ENCODE data around the gene CD79A.

GRCh38 chr19:41906916-41907680 lies 30.0 kb downstream of the CD79A start:
- no peak for TF ChIP-seq POLR2A (IDR thresholded peaks at IDR 0.05)
- TF ChIP-seq CTCF (IDR thresholded peaks at IDR 0.05), result no peak

Measured in thyroid gland (tissue), 4 donors.